ENCODE measurements around the gene RUNX1.
"Not testable (repeated sequence)": the region's sequence is repeated elsewhere in the genome, so short reads cannot be mapped to it uniquely, and the experiment has no call there.

GRCh38 chr21:34951868-34952267, 97.2 kb downstream of the RUNX1 start:
- not testable (repeated sequence) for TF ChIP-seq POLR2A (IDR thresholded peaks at IDR 0.05; ENCODE audit: low read length); GATA1 (IDR thresholded peaks at IDR 0.05; ENCODE audit: low read depth, low read length)

Data from erythroblast (primary cell).